Measurements from ENCODE around the gene ST3GAL3.

ST3GAL3 gene

GRCh38 chr1:43973981-43974442 is 266.7 kb downstream of the ST3GAL3 start:
- DNase-seq: peak; percentile 25
- in situ Hi-C loops (cut with HindIII; ENCODE audit: low pct_ligation_motif_present, low pct_unique_long_range_greater_than_20kb, low sequenced_read_pairs): no loop called here

GRCh38 chr1:43974443-43975248 is 267.3 kb downstream of the ST3GAL3 start, which contains the start of gene ATP6V0B:
Gene ATP6V0B (plus strand): TSS chr1:43974960. CDS start chr1:43975041, 81 bp downstream.
- in situ Hi-C loops (cut with HindIII; ENCODE audit: low pct_ligation_motif_present, low pct_unique_long_range_greater_than_20kb, low sequenced_read_pairs): no loop called here
- peak; percentile 93 for DNase-seq

GRCh38 chr1:43975249-43975961 is 268.1 kb downstream of the ST3GAL3 start:
- in situ Hi-C loops (cut with HindIII; ENCODE audit: low pct_ligation_motif_present, low pct_unique_long_range_greater_than_20kb, low sequenced_read_pairs): no loop called here
- DNase-seq: peak; percentile 16

DNA sequence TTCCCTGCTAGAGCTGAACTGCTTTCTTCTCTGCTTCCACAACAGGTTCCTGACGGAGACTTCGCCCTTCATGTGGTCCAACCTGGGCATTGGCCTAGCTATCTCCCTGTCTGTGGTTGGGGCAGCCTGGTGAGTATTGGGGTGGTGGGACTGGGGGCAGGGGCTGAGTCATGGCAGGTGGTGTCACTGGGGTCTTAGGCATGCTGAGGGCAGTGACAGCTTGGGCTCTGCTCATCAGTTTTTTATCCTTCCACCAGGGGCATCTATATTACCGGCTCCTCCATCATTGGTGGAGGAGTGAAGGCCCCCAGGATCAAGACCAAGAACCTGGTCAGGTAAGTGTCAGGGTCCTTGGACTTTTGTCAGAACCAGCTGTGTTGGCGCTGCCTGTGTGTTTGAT is 268.7 kb downstream of the ST3GAL3 start:
- in situ Hi-C loops (cut with HindIII; ENCODE audit: low pct_ligation_motif_present, low pct_unique_long_range_greater_than_20kb, low sequenced_read_pairs): no loop called here
- DNase-seq: no peak

DNA sequence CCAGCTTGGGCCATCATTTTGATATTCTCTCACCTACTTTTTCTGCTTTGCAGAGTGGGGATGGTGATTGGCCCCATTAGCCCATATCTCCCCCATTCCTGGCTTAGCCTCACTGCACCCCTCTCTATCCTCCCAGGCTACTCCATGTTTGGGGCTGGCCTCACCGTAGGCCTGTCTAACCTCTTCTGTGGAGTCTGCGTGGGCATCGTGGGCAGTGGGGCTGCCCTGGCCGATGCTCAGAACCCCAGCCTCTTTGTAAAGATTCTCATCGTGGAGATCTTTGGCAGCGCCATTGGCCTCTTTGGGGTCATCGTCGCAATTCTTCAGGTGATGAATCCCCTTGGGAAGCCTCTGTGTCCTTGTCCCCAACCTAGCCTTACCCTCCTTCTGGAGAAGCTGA is 269.6 kb downstream of the ST3GAL3 start:
- in situ Hi-C loops (cut with HindIII; ENCODE audit: low pct_ligation_motif_present, low pct_unique_long_range_greater_than_20kb, low sequenced_read_pairs): no loop called here
- no peak for DNase-seq

DNA sequence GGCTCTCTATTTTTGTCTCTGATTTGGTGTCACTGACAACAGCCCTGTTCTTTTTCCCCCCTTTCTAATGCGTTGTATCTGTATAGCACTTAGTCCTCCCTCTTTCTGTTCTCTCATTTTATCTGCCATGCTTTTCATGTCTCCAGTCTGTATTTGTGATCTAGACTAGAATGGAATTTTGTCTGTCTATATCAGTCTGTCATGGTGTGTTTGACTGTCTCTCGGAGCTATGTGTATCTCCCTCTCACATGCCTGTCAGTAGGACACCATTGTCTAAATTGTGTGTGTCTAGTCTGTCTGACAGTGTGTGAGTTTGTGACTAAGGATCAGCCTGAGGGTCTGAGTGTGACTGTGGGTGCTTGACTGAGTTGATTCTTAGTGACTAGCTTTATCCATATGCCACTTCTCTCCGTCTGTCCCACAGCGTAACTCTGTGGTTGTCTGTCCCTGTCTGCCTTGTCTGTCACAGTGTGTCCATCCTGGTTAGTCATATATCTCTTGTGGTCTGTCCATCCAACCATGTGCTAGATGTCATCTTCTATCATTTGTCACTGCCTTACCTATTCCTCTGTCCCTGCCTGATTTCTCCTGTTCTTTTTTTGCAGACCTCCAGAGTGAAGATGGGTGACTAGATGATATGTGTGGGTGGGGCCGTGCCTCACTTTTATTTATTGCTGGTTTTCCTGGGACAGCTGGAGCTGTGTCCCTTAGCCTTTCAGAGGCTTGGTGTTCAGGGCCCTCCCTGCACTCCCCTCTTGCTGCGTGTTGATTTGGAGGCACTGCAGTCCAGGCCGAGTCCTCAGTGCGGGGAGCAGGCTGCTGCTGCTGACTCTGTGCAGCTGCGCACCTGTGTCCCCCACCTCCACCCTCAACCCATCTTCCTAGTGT is 270.3 kb downstream of the ST3GAL3 start:
- DNase-seq: no peak
- in situ Hi-C loops (cut with HindIII; ENCODE audit: low pct_ligation_motif_present, low pct_unique_long_range_greater_than_20kb, low sequenced_read_pairs): no loop called here

- in situ Hi-C loops (cut with HindIII; ENCODE audit: low pct_ligation_motif_present, low pct_unique_long_range_greater_than_20kb, low sequenced_read_pairs): no loop called here
- no peak for DNase-seq
Measured at GRCh38 chr1:43978264-43978550, 270.9 kb downstream of the ST3GAL3 start.

DNA sequence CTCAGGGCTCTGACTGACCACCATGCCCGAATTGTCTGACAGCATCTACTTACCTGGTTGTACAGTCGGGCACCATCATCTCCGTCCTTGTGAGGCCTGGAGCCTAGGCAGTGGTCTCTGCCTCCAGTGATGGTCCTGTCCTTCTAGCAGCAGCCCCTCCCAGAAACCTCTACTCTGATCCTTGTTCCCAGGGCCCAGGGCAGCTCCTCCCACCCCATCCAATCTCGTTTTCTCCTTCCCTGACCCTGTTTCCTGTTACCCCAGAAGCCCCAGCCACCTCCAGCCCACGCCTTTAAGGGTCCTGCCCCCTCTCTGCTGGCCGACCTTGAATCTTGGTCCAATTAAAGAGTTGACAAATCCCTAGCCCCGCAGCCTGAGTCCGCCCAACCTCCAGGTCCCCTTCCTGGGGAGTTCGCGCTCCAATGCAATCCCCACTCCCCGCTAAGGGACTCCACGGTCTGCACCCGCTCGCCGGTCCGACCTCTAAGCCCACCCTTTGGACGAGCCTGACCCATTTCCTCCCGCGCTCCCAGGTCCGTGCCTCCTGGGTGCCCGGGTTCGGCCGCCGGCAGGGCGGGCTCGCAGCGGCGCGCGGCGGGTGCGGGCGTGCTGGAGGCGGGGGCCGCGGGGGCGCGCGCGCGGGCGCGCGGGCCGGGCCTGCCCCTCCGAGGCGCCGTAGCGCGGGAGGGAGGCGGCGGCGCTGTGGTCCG is 271.4 kb downstream of the ST3GAL3 start, which contains the start of gene B4GALT2:
TSS of gene B4GALT2 (plus strand) at position 660 of the 710 bp plus-strand sequence. CDS start 1,951 bp downstream, outside the sequence.
- in situ Hi-C loops (cut with HindIII; ENCODE audit: low pct_ligation_motif_present, low pct_unique_long_range_greater_than_20kb, low sequenced_read_pairs): no loop called here
- DNase-seq: peak; percentile 36

- no peak for DNase-seq
- in situ Hi-C loops (cut with HindIII; ENCODE audit: low pct_ligation_motif_present, low pct_unique_long_range_greater_than_20kb, low sequenced_read_pairs): no loop called here
Measured at GRCh38 chr1:43979261-43979527, 271.9 kb downstream of the ST3GAL3 start.

GRCh38 chr1:43979528-43980254 is 272.4 kb downstream of the ST3GAL3 start:
- in situ Hi-C loops (cut with HindIII; ENCODE audit: low pct_ligation_motif_present, low pct_unique_long_range_greater_than_20kb, low sequenced_read_pairs): no loop called here
- DNase-seq: peak; percentile 25

- DNase-seq: no peak
- in situ Hi-C loops (cut with HindIII; ENCODE audit: low pct_ligation_motif_present, low pct_unique_long_range_greater_than_20kb, low sequenced_read_pairs): no loop called here
Measured at GRCh38 chr1:43980255-43981134, 273.2 kb downstream of the ST3GAL3 start.
